Activated T-cell treated with anti-CD3 and anti-CD28 coated beads for 48 hours (primary cell): ENCODE results near the gene EEF2KMT.

Experiments
- DNase-seq: peaks from one replicate; pipeline ENCODE4 v3.0.0-alpha.2; 2020; ENCODE audit warnings: low read depth

The EEF2KMT gene

GRCh38 chr16:5041600-5042133 lies 55.9 kb downstream of the EEF2KMT start:
- no peak for DNase-seq

- DNase-seq: no peak
These were observed 57.1 kb downstream of the EEF2KMT start for GRCh38 chr16:5040451-5040850.

GRCh38 chr16:5036228-5037156 lies 61.1 kb downstream of the EEF2KMT start:
- DNase-seq: no peak

- no peak for DNase-seq
These were observed 61.7 kb downstream of the EEF2KMT start for GRCh38 chr16:5035909-5036227.
